ENCODE measurements around the gene IFNA2.
"Not testable (repeated sequence)": the region's sequence is repeated elsewhere in the genome, so short reads cannot be mapped to it uniquely, and the experiment has no call there.

The IFNA2 gene

GRCh38 chr9:21381448-21382339 is 3.5 kb downstream of the IFNA2 start:
- DNase-seq = peak; percentile 74

DNA sequence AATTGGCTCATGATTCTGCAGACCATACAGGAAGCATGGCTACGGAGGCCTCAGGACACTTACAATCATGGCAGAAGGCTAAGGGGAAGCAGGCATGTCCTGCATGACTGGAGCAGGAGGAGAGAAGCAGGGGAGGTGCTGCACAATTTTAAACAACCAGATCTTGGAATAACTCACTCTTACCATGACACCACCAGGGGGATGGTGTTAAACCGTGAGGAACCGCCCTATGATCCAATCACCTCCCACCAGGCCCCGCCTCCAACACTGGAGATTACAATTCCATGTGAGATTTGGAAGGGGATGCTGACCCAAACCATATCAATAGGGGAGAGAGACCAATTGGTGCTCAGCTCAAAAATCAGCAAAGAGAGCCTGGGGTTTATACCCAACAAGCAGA is 13.7 kb downstream of the IFNA2 start:
- not testable (repeated sequence) for DNase-seq

DNA sequence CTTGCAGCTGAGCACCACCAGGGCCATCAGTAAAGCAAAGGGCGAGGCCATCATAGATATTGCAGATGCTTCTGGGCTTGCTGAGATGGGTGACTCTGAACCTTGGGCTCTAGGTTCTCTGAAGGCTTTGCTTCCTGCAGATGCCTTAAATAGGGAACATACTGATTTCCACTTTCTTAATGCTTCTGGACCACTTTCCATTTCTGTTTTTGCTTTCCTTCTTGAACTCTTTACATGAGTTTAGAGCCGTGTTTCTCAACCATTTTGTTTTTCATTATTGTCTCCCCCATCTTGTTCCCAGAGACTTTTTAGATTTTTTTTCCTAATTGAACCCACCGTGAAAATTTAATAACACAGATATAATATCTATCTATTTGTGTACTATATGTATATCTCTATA is 17.2 kb downstream of the IFNA2 start, which contains the start of gene IFNA13:
IFNA13 (minus strand) TSS at position 101 of the 400 bp plus-strand sequence; CDS start at position 54, 47 bp downstream.
- no peak for DNase-seq

- not testable (repeated sequence) for DNase-seq
Observed at GRCh38 chr9:21367169-21367568, 18.0 kb downstream of the IFNA2 start.

DNA sequence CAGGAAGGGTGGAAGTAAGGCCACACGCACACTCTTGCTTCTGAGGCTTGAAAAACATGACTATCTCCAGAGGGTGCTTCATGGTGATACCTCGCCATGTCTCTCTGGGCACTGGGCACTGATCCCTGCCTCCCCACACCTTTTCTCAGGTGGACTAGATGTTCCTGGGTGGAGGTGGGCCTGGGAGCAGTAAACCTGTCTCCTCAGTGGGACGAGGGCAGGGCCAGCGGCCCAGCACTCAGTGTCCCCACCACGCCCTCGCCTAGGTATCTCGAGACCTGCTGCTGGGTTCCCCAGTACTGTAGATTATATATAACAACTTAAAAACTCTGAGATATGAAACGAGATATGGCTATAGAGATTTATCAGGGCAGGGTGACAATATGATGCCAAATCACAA is 22.9 kb downstream of the IFNA2 start:
- no peak for DNase-seq

GRCh38 chr9:21357479-21358460 is 27.4 kb downstream of the IFNA2 start:
- DNase-seq = no peak

- DNase-seq = no peak
Observed at GRCh38 chr9:21350787-21351186, 34.4 kb downstream of the IFNA2 start, which contains the start of gene IFNA6. Gene IFNA6 (minus strand): TSS chr9:21350887. CDS start chr9:21350887, 0 bp downstream.

DNA sequence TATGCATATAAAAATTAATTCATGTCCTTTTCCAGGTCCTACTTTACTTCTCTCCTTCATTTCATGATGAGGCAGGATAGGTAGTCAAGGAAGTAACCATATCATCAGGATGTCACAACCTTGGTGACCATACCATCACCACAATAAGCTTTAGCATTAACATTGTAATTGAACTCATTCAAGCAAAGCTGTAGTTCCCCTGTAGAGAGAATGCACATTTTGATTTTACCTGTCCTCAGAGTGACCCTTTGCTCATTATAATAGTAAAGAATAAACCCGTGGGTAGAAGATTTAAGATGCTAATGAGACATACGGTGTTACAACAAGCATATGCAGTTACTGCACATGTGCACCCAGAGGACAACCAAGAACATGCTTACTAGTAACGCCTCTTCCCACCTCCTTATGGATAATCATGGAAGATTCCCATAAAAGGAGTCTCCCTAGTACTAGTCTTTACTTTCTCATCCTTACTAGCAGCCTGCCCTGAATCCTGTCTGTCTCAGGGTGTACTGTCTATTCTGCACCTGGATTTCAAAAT is 36.7 kb downstream of the IFNA2 start:
- DNase-seq = no peak

DNA sequence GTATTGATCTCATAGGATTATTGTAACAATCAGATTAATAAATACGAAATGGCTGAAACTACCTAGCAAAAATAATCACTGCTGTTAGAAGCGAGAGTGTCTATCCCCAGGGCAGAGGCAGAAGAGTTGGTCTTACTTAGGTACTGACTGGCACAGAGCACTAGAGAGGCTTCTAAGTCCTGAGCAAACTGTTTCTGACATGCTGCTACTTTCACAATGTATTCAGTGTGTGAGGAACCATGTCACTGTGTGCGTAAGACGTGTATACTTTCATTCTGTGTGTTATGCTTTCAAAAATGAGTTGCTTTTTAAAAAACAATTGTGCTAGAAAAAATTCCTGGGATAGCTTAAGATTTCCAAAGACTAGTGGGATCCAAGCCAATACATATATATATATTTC is 44.5 kb downstream of the IFNA2 start:
- DNase-seq = no peak

GRCh38 chr9:21336457-21336856 is 48.7 kb downstream of the IFNA2 start:
- no peak for DNase-seq

DNA sequence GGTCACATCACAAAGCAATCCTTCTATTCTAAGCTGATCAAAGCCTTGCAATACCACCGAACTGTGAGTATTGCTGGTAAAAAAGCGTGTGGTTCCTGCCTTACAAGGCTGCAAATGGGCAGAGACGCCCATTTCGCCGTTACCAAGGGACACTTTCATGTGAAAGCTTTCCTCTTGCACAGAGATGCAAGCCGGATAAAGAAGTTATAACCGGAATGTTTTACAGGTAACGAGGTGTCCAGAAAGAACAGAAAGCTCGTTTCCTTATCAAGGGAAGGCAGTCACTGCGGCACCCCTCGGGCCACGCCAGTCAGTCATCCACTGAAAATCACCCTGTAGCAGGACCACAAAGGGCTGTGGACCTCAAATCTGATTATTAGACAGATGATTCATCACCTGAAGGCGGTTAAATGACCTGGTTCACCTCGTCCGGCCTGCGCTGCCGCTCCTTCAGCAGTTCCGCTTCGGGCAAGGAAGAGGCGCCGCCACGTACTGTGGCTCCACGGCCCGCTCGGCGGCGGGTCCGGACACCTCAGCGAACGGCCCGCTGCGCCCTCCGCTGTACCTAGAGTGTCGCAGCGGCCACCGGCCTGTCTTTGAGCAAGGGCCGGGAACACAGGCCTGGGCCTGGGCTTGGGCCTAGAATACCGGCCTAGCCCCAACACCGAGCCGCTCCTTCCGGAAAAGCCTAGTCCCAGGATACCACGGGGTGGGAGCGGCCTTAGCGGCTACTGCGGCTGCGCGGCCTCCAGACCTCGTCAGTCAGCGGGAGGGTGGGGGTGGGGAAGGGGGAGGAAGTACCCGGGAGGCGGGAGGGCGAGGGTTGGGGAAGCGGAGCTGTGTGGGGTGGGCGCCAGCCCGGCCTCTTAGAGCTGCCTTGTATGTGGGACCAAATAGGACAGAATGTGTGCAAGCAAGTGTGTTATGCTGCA is 50.2 kb downstream of the IFNA2 start, which contains the start of gene KLHL9:
KLHL9 (minus strand) TSS at position 704 of the 932 bp plus-strand sequence; CDS start at position 159, 545 bp downstream.
- no peak for DNase-seq
